Measurements from ENCODE around the gene RAB40C.

GRCh38 chr16:582614-583331 is 7.1 kb upstream of the RAB40C start:
- TF ChIP-seq CTCF (conservative IDR thresholded peaks at IDR 0.05; ENCODE audit: low read depth, low read length) = no peak
- no peak for TF ChIP-seq EZH2 (IDR thresholded peaks at IDR 0.05; ENCODE audit: borderline replicate concordance, low read depth, low read length, poor library complexity, severe bottlenecking)
